GM08714 (cell line): ENCODE results near the gene KCNQ2.

Experiments used
- H3K4me3 ChIP-seq: fragments of 200-500 bp; sonication (Bioruptor generic); 2 replicates; pipeline ENCODE4 v1.5.1; 2014; ENCODE audit warnings: mild to moderate bottlenecking, low read length, inconsistent platforms
- ZNF274 ChIP-seq: IDR thresholded peaks from 2 replicates; pipeline ENCODE4 v1.6.1; 2012; ENCODE audit warnings: mild to moderate bottlenecking, low read depth, low read length

The KCNQ2 gene

DNA sequence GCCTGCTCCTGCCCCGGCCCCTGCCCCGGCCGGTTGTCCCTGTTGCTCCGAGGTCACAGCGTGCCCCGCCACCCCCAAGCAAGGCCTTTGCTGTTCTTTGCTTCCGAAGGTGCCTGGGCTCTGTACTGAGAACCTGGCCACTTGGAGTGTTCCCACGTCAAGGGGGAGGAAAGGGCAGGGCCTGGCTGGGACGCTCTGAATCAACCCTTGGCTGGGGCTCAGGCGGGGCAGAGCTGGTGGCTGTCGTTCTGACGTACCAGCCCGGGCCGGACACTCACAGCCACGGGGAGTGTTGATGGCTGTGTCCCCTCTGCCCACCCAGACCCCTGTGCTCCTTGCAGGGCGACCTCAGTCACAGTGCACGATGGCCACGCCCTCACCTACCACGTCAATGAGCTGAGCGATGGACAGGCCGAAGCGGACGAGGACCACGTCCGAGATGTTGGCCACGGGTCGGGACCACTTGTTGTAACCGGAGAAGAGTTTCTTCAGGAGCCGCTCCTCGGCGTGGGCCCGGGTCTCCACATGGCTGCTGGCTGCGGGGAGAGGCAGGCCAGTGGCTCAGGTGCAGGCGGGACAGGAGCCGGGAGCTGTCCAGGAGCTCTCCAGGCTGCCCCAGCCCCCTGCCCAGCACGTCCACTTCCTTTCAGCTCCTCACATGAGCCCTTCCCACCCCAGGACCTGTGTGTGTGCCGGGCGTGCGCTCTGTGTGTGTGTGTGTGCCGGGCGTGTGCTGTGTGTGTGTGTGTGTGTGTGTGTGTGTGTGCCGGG lies 113.1 kb downstream of the KCNQ2 start:
- no peak for TF ChIP-seq ZNF274
- no peak overlapping the region for H3K4me3 ChIP-seq

DNA sequence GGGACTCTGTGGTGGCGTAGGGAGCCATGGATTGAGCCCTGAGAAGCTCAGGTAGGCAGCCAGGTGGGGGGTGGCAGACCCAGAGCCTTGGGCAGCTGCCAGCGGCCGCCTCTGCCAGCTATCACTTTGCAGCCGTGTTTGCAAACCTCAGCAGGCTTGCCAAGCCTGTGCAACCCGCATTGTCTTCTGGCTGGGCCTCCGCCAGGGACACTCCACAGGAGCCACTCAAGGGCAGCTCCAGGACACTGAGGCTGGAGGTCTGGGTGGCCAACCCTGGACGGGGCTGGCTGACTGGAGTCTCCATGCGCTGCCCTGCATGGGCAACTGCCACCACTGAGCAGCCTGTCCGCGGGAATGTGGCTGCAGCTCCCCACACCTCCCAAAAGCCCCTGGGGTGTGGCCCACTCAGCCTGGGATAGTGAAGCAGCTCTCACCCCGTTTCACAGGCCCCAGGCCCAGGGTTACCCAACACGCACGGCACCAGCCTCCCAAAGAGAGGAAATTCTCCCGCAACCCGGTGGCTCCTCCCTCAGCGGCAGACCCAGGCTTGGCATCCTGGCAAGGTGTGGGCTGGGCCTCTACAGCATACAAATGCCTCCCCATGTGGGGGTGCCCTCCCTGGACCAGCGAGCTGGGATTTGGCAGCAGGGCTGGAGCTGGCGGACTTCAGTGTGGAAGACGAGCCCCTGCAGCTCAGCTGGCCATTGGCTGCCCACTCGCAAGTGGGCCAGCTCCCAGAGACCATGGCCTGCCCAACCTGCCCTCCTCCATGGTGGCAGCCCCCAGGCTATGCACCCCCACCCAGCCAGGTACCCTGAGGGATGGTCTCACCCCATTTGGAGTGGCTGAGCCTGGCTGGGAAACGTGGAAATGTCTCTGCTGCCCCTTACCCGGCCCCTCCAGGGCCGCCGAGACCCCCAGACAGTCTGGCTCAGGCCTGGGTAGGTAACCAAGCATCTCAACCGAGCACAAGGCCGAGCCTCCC lies 114.2 kb downstream of the KCNQ2 start:
- no peak for TF ChIP-seq ZNF274
- no peak overlapping the region for H3K4me3 ChIP-seq

DNA sequence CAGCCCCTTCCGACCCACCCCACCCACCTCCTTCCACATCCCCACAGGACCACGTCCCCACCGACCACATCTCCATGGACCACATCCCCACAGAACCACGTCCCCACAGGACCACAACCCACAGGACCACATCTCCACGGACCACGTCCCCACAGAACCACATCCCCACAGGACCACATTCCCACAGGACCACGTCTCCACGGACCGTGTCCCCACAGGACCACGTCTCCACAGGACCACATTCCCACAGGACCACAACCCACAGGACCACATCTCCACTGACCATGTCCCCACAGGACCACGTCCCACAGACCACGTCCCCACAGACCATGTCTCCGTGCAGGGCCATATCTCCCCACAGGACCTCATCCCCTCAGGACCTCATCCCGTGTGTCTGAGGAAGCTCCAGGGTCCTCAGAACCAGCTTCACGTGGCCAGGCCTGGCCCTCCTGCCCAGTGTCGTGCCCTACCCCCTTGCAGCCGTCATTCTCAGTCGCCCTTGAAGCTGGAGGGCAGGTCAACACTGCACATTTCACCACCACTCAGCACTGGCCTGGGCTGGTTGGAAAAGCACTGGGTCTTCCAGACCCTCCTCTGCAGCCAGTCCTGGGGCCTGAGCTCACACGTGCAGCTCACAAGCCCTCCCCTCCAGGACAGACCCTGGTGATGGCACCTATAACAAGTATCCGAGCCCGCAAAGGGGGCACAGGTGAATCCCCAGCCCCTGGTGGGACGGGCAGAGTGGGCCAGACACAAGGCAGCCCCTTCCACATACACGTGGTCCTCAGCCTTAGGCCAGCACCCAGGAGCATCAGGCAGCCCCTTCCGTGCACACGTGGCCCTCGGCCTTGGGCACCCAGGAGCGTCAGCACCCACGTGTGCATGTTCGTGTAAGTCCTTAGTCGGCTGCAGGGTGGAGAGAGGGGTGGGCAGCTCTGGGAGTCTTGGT lies 115.2 kb downstream of the KCNQ2 start:
- TF ChIP-seq ZNF274 = no peak
- H3K4me3 ChIP-seq = no peak overlapping the region

- no peak overlapping the region for H3K4me3 ChIP-seq
- TF ChIP-seq ZNF274 = no peak
These were observed 115.9 kb downstream of the KCNQ2 start for GRCh38 chr20:63356511-63356910.

DNA sequence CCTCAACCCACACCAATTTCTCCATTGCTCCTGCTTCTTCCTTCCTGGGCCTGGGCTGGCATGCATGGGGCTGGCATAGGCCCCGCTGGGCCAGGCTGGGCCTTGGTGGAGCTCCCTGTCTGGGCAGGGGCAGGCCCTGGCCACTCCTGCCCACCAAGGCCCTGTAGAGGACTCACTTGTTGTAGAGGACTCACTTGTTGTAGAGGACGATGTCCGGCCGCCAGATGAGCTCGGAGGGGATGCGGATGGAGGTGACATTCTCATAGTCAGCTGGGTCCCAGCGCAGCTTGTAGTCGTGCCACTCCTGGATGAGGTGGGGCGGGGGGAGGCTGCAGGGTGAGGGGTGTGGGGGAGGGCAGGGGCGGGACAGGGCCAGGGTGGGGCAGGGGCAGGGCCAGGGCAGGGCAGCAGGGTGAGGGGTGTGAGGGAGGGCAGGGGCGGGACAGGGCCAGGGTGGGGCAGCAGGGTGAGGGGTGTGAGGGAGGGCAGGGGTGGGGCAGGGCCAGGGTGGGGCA lies 116.6 kb downstream of the KCNQ2 start:
- no peak overlapping the region for H3K4me3 ChIP-seq
- no peak for TF ChIP-seq ZNF274

DNA sequence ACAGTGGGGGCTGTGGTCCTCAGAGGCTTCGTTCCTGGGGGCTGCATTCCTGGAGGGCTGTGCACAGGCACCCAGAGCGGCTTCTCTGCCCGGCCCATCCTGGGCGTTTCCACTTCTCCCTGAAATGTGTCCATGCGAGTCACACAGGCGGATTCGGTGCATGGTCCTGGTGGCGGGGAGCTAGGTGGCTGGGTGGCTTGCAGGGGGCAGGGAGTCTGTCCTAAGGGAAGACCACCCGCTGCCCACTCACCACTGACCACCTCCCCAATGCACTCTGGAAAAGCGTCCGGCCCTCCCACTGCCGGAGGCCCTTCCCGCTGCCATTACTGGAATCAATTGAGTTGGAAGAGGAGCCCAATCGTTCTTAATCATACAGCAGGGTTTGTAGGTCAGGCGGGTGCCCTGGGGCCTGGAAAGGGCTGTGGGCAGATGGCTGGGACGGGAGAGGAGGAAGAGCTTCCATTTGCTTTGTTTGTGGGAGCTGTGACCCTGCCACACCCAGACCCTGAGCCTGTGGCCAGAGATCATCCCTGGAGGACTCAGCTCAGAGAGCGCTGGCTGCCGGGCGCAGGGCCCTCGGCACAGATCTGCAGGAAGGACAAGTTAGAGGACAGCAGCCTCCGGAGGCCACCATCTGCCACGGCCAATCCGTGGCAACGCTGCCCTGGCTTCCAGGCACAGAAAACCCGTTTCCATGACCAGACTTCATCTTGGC lies 117.7 kb downstream of the KCNQ2 start:
- no peak overlapping the region for H3K4me3 ChIP-seq
- TF ChIP-seq ZNF274 = no peak

DNA sequence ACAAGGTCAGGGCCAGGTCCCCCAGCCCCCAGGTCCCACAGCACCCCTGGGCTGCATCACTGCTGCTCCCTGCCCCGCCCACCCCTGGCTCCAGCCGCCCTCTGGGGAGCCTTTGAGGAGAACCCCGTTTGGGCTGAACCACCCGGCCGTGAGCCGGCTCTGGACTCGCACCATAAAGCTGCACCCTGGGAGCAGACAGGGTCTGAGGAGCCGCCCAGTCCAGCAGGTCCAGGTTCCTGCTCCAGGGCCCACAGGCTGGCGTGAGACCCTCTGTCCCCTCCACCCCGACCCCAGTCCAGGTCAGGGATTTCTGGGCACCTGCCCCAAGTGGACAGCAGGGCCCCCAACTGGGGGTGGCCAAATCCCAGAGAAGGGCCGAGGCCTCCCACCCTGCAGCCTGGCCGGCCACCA lies 119.6 kb downstream of the KCNQ2 start:
- H3K4me3 ChIP-seq = no peak overlapping the region
- TF ChIP-seq ZNF274 = no peak

- no peak overlapping the region for H3K4me3 ChIP-seq
- TF ChIP-seq ZNF274 = no peak
These were observed 120.5 kb downstream of the KCNQ2 start for GRCh38 chr20:63351811-63352591.

GRCh38 chr20:63351326-63351700 lies 121.1 kb downstream of the KCNQ2 start:
- TF ChIP-seq ZNF274 = no peak
- no peak overlapping the region for H3K4me3 ChIP-seq

DNA sequence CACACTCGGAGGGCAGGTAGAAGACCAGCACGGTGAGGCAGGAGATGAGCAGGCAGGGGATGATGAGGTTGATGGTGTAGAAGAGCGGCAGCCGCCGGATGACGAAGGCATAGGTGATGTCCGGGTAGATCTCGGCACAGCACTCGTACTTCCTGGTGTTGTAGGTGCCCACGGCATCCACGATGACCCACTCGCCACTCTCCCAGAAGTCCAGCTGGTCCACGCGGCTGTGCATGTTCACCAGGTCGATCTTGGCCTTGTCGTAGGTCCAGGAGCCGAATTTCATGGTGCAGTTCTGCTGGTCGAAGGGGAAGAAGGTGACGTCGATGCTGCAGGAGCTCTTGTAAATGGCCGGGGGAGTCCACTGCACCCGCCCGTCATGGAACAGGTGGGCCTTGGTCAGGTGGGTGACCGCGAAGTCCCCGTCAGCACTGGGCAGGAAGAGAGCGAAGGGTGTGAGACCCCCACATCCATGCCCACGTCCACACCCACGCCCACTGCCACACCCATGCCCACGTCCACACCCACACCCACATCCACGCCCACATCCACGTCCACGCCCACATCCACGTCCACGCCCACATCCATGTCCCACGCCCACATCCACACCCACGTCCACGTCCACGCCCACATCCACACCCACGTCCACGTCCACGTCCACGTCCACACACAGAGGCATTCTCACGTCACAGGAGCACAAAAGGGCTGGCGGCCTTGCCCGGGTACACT lies 121.7 kb downstream of the KCNQ2 start:
- no peak overlapping the region for H3K4me3 ChIP-seq
- no peak for TF ChIP-seq ZNF274
